Upper lobe of left lung (tissue), 4 donors: ENCODE data around the gene PRC1.

Source experiments
- EP300 ChIP-seq, 4 donors: sonication (generic); formaldehyde crosslinking; IDR thresholded peaks; one replicate each; pipeline ENCODE4 v1.5.1; 2017; ENCODE audit warnings: antibody characterized with exemption in 4 of 4, control low read depth in 2 of 4
- POLR2A ChIP-seq, 4 donors: fragments of 450-650 bp; IDR thresholded peaks; one replicate each; pipeline ENCODE4 v1.5.1; 2016 to 2017; ENCODE audit warnings: antibody characterized with exemption in 4 of 4, mild to moderate bottlenecking in 2 of 4
- TF ChIP-seq, protein P1 (sequence below), 6 experiments: fragments of 450-650 bp in 4 of 6; fragments of 200-600 bp in 2 of 6; sonication (generic) in 2 of 6; IDR thresholded peaks; one replicate each; pipeline ENCODE4 v1.5.1; 2016 to 2019; ENCODE audit warnings: antibody characterized with exemption in 6 of 6

GRCh38 chr15:90929246-90930019, 64.9 kb downstream of the PRC1 start:
- TF ChIP-seq, protein P1, sequence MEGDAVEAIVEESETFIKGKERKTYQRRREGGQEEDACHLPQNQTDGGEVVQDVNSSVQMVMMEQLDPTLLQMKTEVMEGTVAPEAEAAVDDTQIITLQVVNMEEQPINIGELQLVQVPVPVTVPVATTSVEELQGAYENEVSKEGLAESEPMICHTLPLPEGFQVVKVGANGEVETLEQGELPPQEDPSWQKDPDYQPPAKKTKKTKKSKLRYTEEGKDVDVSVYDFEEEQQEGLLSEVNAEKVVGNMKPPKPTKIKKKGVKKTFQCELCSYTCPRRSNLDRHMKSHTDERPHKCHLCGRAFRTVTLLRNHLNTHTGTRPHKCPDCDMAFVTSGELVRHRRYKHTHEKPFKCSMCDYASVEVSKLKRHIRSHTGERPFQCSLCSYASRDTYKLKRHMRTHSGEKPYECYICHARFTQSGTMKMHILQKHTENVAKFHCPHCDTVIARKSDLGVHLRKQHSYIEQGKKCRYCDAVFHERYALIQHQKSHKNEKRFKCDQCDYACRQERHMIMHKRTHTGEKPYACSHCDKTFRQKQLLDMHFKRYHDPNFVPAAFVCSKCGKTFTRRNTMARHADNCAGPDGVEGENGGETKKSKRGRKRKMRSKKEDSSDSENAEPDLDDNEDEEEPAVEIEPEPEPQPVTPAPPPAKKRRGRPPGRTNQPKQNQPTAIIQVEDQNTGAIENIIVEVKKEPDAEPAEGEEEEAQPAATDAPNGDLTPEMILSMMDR (IDR thresholded peaks at IDR 0.05) = no peak
- no peak for TF ChIP-seq POLR2A (IDR thresholded peaks at IDR 0.05)
- TF ChIP-seq EP300 (IDR thresholded peaks at IDR 0.05) = no peak
